ENCODE measurements around the gene KCTD7.
A peak's percentile ranks its signal among the peaks of the same experiment; 100 is the strongest.
"Not testable (repeated sequence)": the region's sequence is repeated elsewhere in the genome, so short reads cannot be mapped to it uniquely, and the experiment has no call there.

The KCTD7 gene

DNA sequence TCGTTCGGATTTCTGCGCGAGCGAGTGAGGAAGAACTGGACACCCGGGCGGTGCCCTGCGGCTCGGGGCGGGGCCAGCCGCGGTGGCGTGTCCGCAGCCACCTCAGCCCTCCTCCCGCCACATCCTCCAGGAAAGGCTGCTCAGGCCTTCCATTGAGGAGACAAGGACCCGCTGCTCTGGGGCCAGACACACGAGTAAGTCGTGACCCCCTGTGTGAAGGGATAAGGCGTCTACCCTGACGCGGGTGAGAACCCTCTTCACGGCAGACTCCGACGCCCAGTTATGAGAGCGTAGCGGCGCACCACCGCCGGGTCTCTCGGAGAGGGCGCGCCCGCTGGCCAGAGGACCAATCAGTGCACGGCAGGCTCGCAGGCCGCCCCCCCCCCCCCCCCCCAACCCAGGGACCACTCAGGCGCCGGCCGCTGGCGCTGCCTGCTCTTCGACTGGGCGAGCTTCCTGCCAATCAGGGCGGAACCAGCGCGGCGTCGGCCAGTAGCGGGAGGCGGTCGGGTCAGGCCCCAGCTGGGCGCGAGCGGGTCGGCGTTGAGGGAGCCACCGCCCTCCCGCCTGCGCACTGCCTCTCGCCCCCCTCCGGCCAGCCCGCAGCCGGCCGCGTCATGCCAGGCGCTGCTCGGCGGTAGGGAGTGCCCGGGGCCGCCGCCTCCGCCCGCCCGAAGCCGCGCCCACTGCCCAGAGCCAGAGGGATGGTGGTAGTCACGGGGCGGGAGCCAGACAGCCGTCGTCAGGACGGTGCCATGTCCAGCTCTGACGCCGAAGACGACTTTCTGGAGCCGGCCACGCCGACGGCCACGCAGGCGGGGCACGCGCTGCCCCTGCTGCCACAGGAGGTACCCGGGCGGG lies at the start of gene KCTD7:
Gene KCTD7 (plus strand): TSS at position 521 of the 861 bp plus-strand sequence. CDS start 184 bp downstream, at position 705.
- DNase-seq (ENCODE audit: low spot score), result peak; percentile 97

DNA sequence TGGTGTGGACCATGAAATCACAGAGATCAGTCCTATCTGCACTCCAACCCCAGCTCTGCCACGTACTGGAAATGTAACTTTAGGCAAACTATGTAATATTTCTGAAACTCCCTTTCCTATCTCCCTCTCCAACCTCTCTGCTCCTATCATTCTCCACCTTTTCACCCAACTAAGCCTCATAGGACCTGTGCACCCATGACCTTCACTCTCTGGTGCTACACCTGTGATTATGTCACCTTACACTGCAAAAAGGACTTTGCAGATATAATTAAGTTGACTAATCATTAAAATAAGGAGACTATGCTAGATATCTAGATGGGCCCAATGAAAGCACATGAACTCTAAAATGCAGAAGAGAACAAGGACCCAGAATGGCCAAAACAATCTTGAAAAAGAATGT lies 48.3 kb upstream of the KCTD7 start:
- DNase-seq (ENCODE audit: low spot score), result not testable (repeated sequence)

DNA sequence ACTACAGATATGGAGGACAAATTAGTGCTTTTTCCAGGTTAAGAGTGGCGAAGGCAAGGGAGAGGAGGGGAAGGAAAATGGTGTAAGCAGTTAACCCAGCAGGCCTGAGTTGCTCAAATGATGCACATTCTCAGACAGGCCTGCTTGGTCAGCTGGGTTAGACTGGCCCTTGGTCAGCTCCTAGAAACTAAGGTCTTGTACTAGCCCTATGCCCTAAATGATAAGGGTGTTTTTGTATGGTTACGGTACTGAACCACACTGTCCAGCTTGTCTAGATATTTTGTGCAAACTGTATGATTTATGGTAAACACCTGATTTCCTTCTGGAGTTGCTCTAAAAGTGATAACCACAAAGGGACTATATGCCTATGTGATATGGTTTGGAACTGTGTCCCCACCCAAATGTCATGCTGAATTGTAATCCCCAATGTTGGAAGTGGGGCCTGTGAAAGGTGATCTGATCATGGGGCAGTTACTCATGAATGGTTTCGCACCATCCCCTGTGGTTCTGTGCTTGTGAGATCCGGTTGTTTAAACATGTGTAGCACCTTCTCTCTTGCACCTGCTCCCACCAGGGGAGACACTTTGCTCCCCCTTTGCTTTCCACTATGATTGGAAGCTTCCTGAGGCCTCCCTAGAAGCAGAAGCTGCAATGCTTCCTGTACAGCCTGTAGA lies 45.7 kb upstream of the KCTD7 start:
- not testable (repeated sequence) for DNase-seq (ENCODE audit: low spot score)

DNA sequence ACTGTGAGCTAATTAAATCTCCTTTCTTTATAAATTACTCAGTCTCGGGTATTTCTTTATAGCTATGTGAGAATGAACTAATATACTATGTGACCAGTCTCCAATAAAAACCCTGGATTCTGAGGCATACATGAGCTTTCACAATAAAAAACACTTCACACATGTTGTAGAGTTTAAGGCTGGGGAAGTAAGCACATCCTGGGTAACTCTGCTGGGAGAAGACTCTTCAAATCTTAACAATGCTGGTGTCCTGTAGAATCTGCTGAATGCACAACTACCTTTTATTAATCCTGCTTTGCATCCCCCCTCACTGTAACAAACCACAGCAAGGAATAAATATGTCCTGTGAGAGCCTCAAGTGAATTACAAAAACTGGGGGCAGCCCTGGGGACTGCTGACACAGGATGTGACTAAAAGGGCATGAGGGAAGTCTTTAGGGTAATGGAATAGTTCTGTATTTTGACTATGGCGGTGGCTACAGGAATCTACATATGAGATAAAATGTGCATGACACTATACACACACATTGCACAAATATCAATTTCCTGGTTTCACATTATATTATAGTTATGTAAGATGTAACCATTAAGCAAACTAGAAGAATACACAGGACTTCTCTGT lies 45.1 kb upstream of the KCTD7 start:
- no peak for DNase-seq (ENCODE audit: low spot score)

DNA sequence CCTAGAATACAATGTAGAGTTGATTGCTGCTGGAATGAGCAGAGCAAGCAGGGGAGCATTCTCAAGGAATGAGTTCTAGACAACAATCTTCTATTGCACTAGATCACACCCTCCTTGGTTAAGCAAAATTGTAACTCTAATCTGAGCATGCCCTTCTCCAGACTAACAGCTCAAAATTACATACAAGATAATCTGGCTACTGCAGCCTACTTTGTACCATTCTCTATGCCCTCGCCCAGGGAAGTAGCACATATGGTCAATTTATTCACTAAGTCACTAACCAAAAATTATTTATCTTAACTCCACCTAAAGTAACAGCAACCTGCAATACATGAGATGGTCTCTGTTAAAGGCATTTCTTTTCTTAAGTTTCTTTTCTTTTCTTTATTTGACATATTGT lies 42.5 kb upstream of the KCTD7 start:
- DNase-seq (ENCODE audit: low spot score), result no peak

- DNase-seq (ENCODE audit: low spot score), result not testable (repeated sequence)
Observed at GRCh38 chr7:66588226-66588625, 40.5 kb upstream of the KCTD7 start.

DNA sequence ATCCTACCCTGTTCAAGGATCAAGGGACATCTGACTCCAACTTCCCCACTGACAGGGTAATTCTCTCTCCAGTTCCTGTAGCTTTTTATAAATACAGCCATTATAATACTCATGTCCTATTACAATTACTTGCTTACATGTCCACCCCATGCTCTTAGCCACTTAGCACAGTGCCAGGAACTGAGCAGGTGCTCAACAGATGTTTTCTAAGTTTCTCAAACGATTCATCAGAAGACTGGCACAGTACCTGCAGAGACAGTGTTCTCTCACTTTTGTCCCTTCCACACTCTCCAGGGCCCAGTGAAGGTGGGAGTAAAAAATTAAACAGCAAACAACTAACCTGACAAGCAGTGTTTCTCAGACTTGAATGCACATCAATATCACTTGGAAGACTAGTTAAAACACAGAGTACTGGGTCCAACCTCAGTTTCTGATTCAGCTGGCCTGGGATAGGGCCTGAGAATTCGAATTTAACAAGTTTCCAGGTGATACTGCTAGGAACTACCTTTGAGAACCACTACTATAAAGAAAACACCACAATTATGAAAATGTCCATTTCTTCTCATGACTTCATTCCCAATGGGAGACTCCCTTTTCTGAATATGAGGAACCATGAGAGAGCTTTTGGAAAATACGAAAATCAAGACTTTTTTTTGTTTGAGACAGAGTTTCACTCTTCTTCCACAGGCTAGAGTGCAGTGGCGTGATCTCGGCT lies 39.7 kb upstream of the KCTD7 start:
- not testable (repeated sequence) for DNase-seq (ENCODE audit: low spot score)

DNA sequence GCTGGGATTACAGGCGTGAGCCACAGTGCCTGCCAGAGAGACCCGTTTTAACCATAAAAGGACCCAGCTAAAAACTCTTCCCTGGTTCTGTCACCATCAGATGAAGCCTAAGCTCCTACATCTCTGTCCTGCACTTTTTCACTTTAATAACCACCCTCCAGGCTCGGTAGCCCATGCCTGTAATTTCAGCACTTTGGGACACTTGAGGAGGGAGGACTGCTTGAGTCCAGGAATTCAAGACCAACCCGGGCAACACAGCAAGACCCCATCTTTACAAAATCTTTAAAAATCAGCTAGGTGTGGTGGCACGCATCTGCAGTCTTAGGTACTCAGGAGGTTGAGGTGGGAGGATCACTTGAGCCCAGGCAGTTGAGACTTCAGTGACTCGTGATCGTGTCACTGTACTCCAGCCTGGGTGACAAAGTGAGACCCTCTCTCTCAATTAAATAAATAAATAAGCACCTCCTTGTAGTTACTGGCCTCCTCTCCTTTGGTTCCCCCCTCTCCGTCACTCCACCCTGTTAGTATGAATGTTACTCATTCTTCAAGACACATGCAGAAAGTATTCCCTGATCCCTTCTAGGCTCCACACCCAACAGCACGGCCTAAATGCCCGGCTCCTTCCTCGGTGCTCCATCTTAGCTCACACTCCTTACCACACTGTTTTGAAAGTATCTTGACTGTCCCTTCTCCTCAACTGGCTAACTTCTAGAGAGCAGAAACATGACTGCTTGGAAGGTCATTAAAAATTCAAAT lies 38.2 kb upstream of the KCTD7 start:
- not testable (repeated sequence) for DNase-seq (ENCODE audit: low spot score)

DNA sequence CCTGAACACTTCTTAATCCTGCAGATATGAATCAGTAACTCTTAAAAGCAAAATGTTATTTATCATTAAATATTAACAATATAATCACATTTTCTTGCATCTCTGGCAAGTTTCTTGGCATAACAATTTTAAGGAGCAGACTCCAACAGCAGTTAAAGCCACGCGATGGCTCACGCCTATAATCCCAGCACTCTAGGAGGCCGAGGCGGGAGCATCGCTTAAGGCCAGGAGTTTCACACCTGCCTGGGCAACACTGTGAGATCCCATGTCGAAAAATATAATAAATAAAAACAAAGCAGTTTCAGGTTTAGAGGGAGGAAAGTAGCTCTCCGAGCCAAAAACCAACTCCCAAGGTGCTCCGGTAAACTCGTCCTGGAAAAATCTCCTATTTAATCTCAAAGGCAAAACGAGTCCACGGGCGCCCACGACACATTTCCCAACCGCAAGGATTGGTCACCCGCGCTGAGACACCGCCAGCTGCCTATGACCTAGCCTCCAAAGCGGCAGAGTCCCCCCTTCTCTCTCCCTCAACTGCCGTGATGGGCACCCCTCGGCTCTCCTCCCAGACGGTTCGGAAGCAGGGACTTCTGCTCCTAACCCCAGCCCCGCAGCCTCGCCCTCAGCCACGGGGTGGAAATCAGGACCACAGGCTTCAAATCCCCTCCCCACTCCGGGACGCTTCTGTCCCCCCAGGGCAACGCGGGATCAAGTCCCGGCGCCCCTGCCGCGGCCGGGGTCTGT lies 37.5 kb upstream of the KCTD7 start:
- DNase-seq (ENCODE audit: low spot score), result not testable (repeated sequence)

- peak; percentile 92 for DNase-seq (ENCODE audit: low spot score)
Observed at GRCh38 chr7:66591799-66592596, 36.7 kb upstream of the KCTD7 start.

GRCh38 chr7:66592597-66593146 lies 36.0 kb upstream of the KCTD7 start:
- not testable (repeated sequence) for DNase-seq (ENCODE audit: low spot score)

DNA sequence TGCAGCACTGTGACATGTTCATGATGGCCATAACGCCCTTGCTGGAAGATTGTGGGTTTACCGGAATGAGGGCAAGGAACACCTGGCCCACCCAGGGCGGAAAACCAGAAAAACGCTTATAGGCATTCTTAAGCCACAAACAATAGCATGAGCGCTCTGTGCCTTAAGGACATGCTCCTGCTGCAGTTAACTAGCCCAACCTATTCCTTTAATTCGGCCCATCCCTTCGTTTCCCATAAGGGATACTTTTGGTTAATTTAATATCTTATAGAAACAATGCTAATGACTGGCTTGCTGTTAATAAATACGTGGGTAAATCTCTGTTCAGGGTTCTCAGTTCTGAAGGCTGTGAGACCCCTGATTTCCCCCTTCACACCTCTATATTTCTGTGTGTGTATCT lies 34.6 kb upstream of the KCTD7 start:
- DNase-seq (ENCODE audit: low spot score), result not testable (repeated sequence)

- no peak for DNase-seq (ENCODE audit: low spot score)
Observed at GRCh38 chr7:66597461-66597860, 31.2 kb upstream of the KCTD7 start.

DNA sequence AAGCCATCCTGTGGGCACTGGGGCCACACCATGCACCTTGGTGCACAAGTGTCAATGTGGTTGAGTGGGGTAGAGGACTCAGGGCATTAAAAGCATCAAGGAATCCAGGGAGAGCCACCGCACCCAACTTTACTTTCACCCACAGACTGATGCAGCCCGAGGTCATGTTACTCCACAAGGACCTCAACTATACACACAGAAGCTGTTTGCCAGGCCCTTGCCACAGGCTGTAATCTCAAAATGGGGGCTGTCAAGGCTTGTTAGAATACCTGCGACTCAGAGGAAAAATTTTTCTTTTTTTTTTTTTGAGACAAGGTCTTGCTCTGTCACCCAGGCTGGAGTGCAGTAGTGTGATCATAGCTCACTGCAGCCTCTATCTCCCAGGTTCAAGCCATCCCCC lies 26.5 kb upstream of the KCTD7 start:
- DNase-seq (ENCODE audit: low spot score), result no peak

DNA sequence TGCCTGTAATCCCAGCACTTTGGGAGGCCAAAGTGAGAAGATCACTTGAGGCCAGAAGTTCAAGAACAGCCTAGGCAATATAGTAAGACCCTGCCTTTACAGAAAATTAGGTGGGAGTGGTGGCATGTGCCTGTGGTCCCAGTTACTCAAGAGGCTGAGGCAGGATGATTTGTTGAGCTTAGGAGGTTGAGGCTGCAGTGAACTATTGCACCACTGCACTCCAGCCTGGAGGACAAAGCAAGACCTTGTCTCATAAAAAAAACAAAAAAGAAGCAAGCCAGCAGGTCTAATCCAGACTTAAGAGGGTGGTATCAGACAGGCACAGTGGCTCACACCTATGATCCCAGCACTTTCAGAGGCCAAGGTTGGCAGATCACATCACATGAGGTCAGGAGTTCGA lies 24.5 kb upstream of the KCTD7 start:
- DNase-seq (ENCODE audit: low spot score), result no peak

DNA sequence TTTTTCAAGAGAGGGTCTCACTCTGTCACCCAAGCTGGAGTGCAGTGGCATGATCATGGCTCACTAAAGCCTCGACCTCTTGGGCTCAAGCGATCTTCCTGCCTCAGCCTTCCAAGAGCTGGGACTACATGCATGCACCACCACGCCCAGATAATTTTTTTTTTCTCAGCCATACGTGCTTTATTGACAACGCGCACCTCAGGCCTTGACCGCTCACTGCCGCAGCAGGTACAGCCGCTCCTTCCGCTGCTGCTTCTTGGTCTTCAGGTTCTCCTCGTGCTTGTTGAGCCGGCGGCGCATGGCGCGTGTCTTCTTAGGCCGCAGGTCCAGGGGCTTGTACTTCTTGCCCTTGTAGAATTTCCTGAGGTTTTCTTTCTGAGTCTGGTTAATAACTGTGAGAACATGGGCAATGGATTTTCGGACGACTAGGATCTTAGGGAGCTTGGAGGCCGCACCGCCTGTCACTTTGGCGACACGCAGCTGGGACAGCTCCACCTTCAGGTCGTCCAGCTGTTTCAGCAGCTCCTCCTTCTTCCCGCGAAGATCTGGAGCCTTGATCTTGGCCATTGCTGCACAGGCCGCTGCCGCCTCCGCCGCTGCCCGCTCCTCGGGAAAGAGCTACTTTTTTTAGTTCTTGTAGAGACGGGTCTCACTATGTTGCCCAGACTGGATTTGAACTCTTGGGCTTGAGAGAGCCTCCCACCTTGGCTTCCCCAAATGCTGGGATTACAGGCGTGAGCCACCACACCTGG lies 22.0 kb upstream of the KCTD7 start:
- not testable (repeated sequence) for DNase-seq (ENCODE audit: low spot score)

- DNase-seq (ENCODE audit: low spot score), result no peak
Observed at GRCh38 chr7:66609176-66609575, 19.5 kb upstream of the KCTD7 start.

GRCh38 chr7:66614596-66614995 lies 14.1 kb upstream of the KCTD7 start:
- DNase-seq (ENCODE audit: low spot score), result not testable (repeated sequence)

DNA sequence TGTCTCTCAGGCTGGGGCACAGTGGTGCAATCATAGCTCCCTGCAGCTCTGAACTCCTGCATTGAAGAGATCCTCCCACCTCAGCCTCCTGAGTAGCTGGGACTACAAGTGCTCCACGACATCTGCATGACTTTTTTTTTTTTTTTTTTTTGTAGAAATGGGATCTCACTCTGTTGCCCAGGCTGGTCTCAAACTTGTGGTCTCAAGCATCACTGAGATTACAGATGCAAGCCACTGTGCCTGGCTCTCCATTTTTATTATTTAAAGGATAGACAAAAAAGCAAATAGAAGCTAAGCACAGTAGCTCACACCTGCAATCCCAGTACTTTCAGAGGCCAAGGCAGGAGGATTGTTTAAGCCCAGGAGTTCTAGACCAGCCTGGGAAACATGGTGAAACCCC lies 13.0 kb upstream of the KCTD7 start:
- DNase-seq (ENCODE audit: low spot score), result no peak
